ENCODE measurements around the gene RBPJL.

- TF ChIP-seq CTCF (conservative IDR thresholded peaks at IDR 0.05; ENCODE audit: low read length) (no peak), EZH2phosphoT487 (IDR thresholded peaks at IDR 0.05; ENCODE audit: borderline replicate concordance, low read depth, low read length) (no peak)
Observed at GRCh38 chr20:45366631-45367030, 60.0 kb downstream of the RBPJL start.

Measured in OCI-LY7 (cell line).